HG03354 (cell line): ENCODE data around the gene FUBP1.
"Not testable (repeated sequence)": the region's sequence is repeated elsewhere in the genome, so short reads cannot be mapped to it uniquely, and the experiment has no call there.

Experiments used
- ATAC-seq: cut with Tn5 transposase; IDR thresholded peaks from one replicate; pipeline ENCODE4 v1.9.1; 2021; ENCODE audit warnings: mild to moderate bottlenecking; ENCODE audit not compliant: unreplicated experiment, poor library complexity, severe bottlenecking

FUBP1 gene

DNA sequence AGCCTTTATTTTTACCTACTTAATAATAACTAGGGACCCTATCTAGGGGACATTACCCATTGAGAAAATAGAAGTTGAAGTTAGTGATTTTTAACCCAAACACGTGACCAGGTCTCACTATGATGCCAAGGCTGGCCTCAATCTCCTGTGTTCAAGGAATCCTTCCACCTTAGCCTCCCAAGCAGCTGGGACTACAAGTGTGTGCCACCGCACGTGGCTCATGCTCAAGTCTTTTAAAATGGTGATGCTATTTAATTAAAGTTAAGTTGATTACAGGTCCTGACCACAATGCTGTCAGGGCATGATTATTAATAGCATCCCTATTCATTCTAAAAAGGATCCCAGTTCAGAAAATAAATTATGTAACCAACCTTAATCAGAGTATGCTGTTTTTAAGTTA lies 25.0 kb downstream of the FUBP1 start:
- no peak for ATAC-seq

DNA sequence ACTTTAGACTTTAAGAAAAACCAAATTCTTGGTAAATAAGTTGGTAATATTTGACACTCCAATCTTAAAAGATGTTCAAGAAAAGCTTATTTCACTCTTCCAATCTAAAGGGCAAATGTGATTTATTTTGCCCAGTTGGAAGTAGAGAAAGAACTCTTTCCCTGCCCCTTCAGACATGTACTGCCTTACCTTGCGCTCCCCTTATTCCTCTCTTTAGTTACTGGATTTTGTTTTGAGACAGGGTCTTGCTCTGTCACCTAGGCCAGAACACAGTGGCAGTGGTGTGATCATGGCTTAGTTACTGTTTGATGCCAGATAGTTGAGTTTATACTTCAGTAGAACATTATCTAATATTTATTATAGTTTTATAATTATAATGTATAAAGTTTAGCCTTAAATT lies 27.5 kb downstream of the FUBP1 start:
- ATAC-seq: no peak

DNA sequence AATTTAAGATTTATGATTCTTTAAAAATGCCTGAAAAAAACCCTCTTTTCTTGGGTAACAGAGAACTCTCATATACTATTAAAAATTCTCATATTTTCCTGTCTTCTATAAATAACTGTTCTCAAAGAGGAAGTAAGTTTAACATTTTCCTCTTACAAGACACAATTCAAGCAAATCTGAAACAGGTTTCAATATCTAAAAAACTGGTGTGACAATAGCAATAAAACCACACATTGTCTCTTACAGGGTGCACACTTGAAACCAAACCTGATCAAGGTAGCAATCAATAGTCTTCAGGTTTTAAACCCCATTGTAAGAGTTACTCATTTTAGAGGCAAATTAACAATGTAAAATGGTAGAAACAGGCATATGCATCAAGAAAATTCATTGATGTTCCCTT lies 28.0 kb downstream of the FUBP1 start:
- ATAC-seq: peak; percentile 65

DNA sequence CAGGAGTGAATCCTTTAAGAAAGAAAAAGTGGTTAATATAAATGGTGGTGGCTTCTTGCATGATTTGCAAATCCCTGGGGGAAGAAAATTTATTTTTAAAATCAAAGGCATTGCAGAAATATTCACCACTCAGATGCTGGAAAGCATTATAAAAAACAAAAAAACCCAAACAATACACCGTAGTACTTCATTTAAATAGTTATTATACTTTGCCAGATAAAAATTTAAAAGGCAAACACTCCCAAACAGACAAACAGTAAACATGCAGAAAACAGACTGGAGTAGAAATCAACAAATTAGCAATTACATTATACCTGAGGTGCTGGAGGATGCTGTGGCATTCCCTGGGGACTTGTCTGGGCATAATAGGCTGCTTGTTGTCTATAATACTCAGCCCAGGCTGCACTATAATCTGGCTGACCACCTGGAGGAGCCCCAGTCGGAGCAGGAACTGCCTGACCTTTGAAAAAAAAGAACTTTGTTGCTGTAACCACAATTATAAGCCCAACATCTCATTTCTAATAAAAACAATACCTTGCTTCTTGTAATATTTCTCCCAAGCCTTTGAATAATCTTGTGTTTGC lies 29.9 kb downstream of the FUBP1 start:
- ATAC-seq: no peak

DNA sequence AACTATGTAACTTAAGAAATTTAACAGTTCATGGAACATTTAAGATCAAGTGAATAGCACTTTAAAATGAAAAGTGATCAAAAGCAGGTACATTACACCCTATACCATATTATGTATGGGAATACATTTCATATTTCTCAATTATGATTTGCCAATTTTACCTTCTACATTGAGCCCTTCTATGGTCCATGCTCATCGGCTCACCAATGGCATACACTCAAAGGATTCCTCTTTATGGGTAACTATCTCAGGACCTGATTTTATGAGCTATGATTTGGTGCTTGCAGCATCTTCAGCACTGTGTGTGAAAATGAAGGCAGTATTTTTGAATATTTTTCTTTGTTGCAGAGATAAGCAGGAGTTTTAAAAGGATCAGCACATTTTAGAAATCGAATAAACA lies 33.5 kb downstream of the FUBP1 start:
- ATAC-seq: no peak

DNA sequence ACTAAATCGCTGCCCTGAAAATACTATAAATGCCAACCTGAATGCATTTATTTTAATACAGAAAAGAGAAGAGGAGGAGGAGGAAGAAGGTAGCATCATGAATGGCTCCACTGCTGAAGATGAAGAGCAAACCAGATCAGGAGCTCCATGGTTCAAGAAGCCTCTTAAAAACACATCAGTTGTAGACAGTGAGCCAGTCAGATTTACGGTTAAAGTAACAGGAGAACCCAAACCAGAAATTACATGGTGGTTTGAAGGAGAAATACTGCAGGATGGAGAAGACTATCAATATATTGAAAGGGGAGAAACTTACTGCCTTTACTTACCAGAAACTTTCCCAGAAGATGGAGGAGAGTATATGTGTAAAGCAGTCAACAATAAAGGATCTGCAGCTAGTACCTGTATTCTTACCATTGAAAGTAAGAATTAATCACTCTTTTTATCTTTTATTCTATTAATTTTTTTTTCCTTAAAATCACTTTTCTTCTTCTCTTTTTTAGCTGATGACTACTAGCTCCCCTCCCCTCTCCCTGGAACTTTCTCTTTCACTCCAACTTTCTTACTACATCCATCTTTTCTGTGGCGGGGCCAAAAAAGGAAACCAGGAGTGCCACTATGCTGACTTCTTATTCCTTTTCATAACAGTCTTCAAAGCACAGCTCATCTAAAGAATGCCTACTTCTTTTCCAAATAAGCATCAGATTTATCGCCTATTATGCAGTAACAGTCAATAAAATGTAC lies 36.3 kb downstream of the FUBP1 start:
- no peak for ATAC-seq

DNA sequence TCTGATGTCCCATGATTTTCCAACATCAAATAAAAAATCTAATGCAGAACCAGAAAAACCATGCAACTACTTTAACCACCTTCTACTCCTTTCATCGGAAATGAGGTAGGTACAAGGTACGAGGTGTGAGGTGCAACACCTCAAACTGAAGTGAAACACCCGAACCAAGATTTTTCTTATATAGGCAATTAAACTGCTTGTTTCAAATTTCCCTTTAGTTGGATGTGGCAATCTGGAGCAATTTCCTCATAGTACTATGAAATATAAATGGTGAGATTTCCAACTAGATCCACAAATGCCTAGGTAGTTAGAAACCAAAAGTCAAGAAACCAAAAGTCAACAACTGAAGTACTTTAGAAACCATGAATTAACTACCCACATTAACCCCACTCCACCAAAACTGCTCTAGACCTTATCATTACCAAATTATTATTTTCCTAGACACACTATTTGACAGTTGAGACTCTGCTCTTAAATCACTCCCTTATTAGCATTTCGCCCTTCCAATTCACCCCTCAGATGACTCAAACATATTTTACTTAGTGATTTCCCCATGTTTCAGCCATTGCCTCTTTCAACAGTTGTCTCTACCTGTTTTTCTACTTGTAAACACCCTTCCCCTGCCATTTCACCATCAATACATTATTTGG lies 37.8 kb downstream of the FUBP1 start:
- no peak for ATAC-seq

DNA sequence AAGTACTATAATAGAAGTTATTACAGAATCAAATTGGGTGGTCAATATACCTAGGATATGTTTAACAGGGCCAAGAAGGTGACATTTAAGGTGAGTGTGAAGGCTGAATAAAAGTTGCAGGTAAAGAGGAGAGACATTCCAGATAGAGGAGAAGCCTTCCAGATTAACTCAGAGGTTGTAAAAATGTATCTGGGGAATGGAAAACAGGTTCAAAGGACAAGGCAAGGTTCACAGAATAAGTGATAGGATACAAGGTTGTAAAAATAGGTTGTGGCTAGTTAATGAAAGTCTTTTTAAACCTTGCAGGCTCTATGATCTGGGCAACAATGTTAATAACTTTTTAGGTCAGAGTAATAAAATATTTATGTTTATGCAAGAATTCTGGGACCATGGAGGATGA lies 40.2 kb downstream of the FUBP1 start:
- no peak for ATAC-seq

DNA sequence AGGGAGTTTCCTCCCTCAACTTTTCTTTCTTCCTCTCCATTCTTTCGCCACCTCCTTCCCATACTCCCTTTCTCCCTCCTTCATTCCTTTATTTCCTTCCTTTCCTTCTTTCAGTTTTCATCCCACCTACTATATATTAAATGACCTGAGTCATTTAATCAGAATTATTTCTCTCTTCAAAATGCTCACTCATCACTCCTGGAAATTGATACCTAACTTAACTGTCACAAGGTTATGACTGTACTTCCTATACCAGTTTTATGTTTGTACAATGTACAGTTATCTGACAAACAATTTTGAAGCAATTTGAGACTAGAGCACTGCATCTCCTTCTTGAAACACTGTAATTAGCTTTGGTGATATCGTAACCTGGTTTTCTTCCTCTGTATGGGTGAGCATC lies 49.1 kb downstream of the FUBP1 start:
- no peak for ATAC-seq

DNA sequence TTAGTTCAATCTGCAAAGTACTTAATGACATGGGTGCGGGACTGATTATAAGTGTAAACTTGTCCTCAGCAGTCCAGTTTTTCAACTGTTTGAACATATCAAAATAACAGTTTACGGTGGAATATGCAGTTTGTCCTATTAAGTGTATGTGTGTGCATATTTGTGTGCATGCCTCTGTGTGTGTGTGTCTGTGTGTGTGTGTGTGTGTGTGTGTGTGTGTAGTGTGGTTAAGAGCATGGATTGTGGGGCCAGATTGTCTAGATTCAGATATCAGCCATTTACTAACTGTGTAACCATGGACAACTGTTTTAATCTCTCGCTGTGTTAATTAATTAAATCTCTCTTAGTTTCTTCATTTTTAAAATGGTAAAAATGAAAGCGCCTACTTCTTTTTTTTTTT lies 51.5 kb downstream of the FUBP1 start:
- no peak for ATAC-seq

DNA sequence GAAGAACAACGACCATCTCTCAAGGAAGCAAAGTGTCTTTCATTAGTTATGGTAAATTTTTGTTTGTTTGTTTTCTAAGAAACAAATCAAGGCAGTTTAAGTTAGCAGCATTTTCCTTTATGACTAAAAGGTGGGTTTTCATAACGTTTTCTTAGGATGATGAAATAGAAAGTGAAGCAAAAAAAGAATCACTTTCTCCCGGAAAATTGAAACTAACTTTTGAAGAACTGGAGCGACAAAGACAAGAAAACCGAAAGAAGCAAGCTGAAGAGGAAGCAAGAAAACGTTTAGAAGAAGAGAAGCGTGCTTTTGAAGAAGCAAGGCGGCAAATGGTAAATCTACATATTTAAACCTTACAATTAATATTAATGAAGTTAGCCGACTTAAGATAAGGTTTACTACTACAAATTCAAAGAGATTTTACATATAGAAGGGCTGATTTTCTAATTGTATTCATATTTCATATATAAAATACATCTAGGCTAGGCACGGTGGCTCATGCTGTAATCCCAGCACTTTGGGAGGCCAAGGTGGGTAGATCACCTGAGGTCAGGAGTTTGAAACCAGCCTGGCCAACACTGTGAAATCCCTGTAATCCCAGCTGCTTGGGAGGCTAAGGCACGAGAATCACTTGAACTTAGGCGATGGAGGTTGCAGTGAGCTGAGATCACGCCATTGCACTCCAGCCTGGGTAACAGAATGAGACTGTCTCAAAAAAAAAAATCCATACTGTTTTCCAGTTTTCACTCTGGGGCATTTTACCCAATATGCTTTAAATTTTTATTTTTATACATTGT lies 52.1 kb downstream of the FUBP1 start:
- ATAC-seq: no peak

DNA sequence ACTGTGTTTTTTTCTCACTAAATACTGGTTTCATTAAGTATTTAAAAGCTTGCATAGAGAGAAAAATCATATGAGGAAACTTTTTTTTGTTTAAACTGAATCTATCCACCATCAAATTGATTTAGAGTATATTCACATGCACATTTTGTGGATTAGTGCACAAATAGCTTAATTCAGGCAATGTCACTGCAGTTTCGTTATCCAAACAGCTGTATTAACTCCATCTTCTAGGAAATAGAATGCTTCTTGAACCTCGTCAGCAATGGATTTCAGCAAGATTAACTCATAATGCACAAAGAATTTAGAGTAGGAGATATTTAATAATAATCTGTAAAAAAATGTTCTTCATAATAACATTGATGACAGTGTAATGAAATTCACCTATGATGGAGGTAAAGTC lies 52.9 kb downstream of the FUBP1 start:
- no peak for ATAC-seq

DNA sequence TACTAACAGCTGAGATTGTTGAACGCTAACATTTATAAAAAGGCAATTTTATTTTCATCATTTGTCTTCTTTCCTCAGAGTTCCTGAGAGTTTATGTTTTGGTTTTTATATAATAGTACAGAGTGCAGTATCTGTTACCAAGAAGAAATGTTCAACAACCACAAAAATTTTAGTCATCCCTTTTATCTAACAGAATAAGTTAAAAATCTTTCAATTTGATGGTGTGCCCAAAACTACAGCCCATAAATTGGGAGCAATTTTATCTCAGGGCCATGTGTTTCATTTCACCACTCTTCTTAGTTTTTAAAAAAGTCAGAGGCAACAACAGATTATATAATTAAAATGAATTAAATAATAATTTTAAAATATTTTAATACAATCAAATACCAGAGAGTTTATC lies 53.4 kb downstream of the FUBP1 start:
- no peak for ATAC-seq

DNA sequence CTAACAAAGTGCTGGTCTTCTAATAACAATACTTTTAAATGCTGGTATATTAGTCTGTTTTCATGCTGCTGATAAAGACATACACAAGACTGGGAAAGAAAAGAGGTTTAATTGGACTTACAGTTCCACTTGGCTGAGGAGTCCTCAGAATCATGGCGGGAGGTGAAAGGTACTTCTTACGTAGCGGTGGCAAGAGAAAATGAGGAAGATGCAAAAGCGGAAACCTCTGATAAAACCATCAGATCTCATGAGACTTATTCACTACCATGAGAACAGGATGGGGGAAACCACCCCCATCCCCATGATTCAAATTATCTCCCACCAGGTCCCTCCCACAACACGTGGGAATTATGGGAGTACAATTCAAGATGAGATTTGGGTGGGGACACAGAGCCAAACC lies 60.0 kb downstream of the FUBP1 start:
- ATAC-seq: not testable (repeated sequence)

DNA sequence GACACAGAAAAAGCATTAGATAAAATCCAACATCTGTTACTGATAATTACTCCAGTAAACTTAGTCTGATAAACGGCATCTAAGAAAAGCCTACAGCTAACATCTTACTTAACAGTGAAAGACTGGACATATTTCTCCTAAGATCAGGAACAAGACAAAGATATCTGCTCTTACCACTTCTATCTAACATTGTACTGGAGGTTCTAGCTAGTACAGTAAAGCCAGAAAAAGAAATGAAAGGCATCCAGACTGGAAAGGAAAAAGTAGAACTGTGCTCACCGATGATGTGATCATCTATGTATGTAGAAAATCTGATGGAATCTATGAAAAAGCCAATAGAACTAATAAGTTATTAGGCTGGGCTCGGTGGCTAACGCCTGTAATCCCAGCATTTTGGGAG lies 68.8 kb downstream of the FUBP1 start:
- no peak for ATAC-seq

DNA sequence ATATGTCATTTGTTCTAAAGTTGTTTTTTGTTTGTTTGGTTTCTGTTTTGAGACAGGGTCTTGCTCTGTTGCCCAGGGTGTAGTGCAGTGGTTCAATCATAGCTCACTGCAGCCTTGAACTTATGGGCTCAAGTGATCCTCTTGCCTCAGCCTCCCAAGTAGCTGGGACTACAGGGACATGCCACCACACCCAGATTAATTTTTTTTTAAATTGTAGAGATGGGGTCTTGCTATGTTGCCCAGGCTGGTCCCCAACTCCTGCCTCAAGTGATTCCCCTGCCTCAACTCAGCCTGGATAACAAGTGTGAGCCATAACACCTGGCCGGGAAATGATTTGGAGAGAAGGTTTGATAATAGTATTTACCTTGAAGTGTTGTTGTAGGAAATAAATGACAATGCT lies 72.2 kb downstream of the FUBP1 start:
- ATAC-seq: no peak

DNA sequence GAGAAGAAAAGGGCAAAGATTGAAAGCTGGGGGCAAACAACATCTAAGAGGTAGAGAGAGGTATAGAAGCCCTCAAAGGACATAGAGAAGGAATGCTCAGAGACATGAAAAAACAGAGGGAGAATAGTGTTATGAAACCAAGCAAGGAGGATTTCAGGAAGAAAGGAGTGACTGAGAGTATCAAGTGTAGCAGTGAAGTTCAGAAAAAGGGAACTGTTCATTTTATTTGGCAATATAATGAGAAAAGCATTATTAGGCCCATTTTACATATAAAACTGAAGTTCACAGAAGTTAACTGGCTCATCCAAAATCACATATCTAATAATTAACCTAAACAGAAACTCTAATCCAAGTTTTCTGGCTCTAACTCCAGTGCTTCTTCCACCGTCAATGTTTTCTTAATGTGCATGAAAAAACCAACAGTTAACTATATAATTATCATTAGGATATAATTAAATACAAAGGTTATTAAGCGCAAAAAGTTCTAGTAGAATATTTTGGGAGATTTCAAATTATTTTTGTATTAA lies 72.8 kb downstream of the FUBP1 start:
- no peak for ATAC-seq

DNA sequence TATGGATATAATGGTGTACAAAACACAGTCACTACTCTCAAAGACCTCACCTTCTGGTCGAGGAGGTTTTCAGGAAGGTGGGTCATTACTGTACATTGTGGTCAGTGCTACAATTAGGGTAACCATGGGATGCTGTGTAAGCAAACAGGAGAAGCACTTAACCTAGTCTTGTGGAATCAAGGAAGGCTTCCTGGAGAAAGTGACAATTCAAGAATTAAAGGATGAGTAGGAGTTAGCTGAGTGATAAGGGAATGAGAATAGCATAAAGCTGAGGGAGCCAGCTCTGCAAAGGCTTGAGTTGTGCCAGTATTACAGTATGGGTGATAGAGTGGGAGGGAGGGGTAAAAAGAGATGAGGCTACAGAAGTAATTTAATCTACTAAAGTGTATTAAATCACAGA lies 73.3 kb downstream of the FUBP1 start:
- no peak for ATAC-seq

DNA sequence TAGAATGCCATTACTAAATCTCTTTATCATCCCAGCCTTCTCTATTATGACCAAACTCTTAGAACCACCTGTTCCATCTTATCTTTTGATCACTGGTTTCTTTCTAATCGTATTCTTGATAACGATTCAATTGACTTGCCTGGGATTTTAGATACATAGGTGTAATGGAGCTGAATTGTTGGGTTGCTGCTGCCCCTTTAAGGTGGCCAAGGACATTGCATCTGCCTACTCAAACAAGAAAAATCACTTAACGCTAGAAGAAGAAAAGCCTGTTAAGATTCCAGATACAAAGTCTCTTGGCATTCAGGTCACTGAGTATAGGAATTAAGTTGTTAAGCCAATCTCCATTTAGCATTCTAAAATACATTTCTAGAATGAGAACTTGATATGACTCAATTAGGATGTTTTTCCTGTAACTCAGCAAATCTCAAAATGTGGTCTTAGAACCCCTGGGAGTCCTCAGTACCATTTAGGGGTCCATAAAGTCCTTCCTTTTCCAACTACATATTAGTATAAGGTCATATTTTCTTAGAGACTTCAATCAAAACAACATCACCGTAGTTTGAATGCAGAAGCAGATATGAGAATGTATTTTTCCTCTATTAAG lies 78.1 kb downstream of the FUBP1 start:
- no peak for ATAC-seq
